GM13977 (cell line): Measurements from ENCODE around the gene CLIP1.
"Not testable (repeated sequence)": the region's sequence is repeated elsewhere in the genome, so short reads cannot be mapped to it uniquely, and the experiment has no call there.

ENCODE experiments used
- DNase-seq: peaks from one replicate; pipeline ENCODE4 v3.0.0; 2012; ENCODE audit warnings: low spot score
- in situ Hi-C: fragments of 300-500 bp; cut with MboI; formaldehyde crosslinking; loops from one replicate; pipeline ENCODE4 v1.12.0; 2022; ENCODE audit warnings: low sequenced_read_pairs, low pct_unique_long_range_greater_than_20kb, mixed read lengths, inconsistent platforms; ENCODE audit not compliant: unreplicated experiment
- TF ChIP-seq, protein P1 (sequence below): IDR thresholded peaks from 2 replicates; pipeline ENCODE4 v1.5.1; 2012; ENCODE audit warnings: mild to moderate bottlenecking, control low read depth; ENCODE audit not compliant: insufficient read depth; ENCODE audit errors: extremely low read depth, missing control alignments

The CLIP1 gene

GRCh38 chr12:122392411-122392810 lies 30.1 kb downstream of the CLIP1 start:
- in situ Hi-C loops: no loop called here
- DNase-seq: no peak
- TF ChIP-seq, protein P1, sequence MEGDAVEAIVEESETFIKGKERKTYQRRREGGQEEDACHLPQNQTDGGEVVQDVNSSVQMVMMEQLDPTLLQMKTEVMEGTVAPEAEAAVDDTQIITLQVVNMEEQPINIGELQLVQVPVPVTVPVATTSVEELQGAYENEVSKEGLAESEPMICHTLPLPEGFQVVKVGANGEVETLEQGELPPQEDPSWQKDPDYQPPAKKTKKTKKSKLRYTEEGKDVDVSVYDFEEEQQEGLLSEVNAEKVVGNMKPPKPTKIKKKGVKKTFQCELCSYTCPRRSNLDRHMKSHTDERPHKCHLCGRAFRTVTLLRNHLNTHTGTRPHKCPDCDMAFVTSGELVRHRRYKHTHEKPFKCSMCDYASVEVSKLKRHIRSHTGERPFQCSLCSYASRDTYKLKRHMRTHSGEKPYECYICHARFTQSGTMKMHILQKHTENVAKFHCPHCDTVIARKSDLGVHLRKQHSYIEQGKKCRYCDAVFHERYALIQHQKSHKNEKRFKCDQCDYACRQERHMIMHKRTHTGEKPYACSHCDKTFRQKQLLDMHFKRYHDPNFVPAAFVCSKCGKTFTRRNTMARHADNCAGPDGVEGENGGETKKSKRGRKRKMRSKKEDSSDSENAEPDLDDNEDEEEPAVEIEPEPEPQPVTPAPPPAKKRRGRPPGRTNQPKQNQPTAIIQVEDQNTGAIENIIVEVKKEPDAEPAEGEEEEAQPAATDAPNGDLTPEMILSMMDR: no peak

GRCh38 chr12:122389677-122390076 lies 32.8 kb downstream of the CLIP1 start:
- TF ChIP-seq, protein P1: no peak
- DNase-seq: no peak
- in situ Hi-C loops: no loop called here

DNA sequence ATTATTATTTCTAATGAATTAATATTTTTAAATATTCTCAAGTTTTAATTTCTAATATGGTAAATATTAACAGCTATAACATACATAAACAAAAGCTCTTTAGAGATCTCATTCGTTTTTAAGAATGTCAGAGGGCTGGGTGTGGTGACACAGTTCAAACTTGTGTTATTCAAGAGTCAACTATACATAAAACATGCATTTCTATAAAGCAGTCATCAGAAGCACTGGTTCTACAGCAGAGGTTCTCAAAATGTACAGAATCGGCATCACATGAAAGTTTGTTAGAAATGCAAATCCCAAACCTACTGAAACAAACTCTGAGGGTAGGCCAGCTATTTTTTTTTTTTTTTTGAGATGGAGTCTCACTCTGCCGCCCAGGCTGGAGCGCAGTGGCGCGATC lies 34.6 kb downstream of the CLIP1 start:
- in situ Hi-C loops: no loop called here
- TF ChIP-seq, protein P1: no peak

GRCh38 chr12:122385171-122386016 lies 37.1 kb downstream of the CLIP1 start:
- TF ChIP-seq, protein P1: no peak
- in situ Hi-C loops: no loop called here

More for the DNA sequence above, 34.6 kb downstream of the CLIP1 start:
- no peak for DNase-seq

DNA sequence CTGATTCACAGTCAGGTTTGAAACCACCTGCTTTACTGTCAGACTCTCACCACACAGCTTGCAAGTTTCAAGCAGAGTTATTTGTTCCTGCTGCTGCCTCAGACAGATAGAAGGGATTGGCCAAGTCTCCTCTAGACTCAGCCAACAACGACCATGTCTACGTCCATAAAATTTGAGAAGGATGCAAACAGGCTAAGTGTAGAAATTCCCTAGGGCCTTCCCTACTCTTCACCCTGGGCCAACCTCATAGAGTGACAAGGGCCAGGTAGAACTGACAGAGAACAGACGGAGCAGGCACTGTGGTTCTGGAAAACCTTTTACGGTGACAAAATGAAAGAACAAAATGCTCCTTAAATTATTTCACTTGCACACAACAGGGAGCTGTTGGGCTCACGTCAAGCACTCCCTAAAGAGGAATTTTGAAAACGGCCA lies 39.5 kb downstream of the CLIP1 start:
- in situ Hi-C loops: no loop called here
- no peak for DNase-seq
- TF ChIP-seq, protein P1: no peak

More at GRCh38 chr12:122385171-122386016, 37.1 kb downstream of the CLIP1 start:
- DNase-seq: no peak

- no peak for DNase-seq
- TF ChIP-seq, protein P1: no peak
- in situ Hi-C loops: no loop called here
These were observed 41.4 kb downstream of the CLIP1 start for GRCh38 chr12:122381021-122381420.

GRCh38 chr12:122376751-122377150 lies 45.7 kb downstream of the CLIP1 start:
- in situ Hi-C loops, DNase-seq: not testable (repeated sequence)
